Peyer's patch (tissue), 4 donors: Measurements from ENCODE around the gene FGF12.

Experiments used
- POLR2A ChIP-seq, 2 donors: fragments of 450-650 bp; IDR thresholded peaks; one replicate each; pipeline ENCODE4 v1.5.1; 2017; ENCODE audit warnings: antibody characterized with exemption in 2 of 2, mild to moderate bottlenecking in 2 of 2, moderate library complexity in 2 of 2
- TF ChIP-seq, protein P1 (sequence below), 6 experiments: fragments of 450-650 bp in 4 of 6; fragments of 200-600 bp in 2 of 6; sonication (generic) in 1 of 6; IDR thresholded peaks; one replicate each; pipeline ENCODE4 v1.5.1; 2017 to 2019; ENCODE audit warnings: antibody characterized with exemption in 6 of 6, mild to moderate bottlenecking in 3 of 6, moderate library complexity in 1 of 6

DNA sequence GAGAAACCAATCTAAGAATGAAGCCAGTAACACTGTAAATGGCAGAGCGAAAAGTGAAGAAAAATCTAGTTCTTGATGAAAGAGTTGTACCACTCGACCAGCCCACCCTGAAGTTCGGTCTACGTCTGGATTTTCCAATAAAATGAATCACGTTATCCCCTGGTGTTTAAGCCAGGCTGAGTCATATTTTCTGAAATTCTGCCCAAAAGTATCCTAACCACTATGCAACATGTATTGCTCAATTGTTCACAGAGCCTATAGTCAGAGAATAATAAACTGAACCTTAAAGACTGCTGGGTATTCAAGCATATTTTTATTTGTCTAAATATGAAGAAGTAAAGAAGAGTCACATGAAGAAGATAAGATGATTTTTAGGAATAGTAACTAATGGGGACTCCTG lies 245.7 kb downstream of the FGF12 start:
- TF ChIP-seq, protein P1, sequence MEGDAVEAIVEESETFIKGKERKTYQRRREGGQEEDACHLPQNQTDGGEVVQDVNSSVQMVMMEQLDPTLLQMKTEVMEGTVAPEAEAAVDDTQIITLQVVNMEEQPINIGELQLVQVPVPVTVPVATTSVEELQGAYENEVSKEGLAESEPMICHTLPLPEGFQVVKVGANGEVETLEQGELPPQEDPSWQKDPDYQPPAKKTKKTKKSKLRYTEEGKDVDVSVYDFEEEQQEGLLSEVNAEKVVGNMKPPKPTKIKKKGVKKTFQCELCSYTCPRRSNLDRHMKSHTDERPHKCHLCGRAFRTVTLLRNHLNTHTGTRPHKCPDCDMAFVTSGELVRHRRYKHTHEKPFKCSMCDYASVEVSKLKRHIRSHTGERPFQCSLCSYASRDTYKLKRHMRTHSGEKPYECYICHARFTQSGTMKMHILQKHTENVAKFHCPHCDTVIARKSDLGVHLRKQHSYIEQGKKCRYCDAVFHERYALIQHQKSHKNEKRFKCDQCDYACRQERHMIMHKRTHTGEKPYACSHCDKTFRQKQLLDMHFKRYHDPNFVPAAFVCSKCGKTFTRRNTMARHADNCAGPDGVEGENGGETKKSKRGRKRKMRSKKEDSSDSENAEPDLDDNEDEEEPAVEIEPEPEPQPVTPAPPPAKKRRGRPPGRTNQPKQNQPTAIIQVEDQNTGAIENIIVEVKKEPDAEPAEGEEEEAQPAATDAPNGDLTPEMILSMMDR (IDR thresholded peaks at IDR 0.05), result no peak
- TF ChIP-seq POLR2A (IDR thresholded peaks at IDR 0.05), result no peak
